HEK293 (cell line): ENCODE results near the gene TSPOAP1.

ENCODE experiments used
- GFI1B ChIP-seq: fragments of 450-650 bp; formaldehyde crosslinking; IDR thresholded peaks from 2 replicates; pipeline ENCODE4 v1.5.1; 2016; ENCODE audit warnings: missing biosample characterization, missing genetic modification characterization
- GLIS1 ChIP-seq: fragments of 450-650 bp; formaldehyde crosslinking; IDR thresholded peaks from 2 replicates; pipeline ENCODE4 v1.5.1; 2016; ENCODE audit warnings: missing biosample characterization, missing genetic modification characterization
- GLIS2 ChIP-seq: fragments of 450-650 bp; formaldehyde crosslinking; IDR thresholded peaks from 2 replicates; pipeline ENCODE4 v1.5.1; 2016; ENCODE audit warnings: missing biosample characterization, missing genetic modification characterization
- KLF9 ChIP-seq: fragments of 450-650 bp; formaldehyde crosslinking; IDR thresholded peaks from 2 replicates; pipeline ENCODE4 v1.5.1; 2016; ENCODE audit warnings: missing biosample characterization, missing genetic modification characterization, low read depth
- OSR2 ChIP-seq: fragments of 450-650 bp; formaldehyde crosslinking; IDR thresholded peaks from 2 replicates; pipeline ENCODE4 v1.5.1; 2016; ENCODE audit warnings: missing biosample characterization, missing genetic modification characterization
- PBX3 ChIP-seq: sonication (generic); formaldehyde crosslinking; IDR thresholded peaks from 2 replicates; pipeline ENCODE4 v1.8.1; 2022; ENCODE audit warnings: mild to moderate bottlenecking, moderate library complexity, missing genetic modification reagents
- RBAK ChIP-seq: fragments of 450-650 bp; formaldehyde crosslinking; IDR thresholded peaks from 2 replicates; pipeline ENCODE4 v1.5.1; 2016; ENCODE audit warnings: missing biosample characterization, missing genetic modification characterization
- REST ChIP-seq: fragments of 450-650 bp; formaldehyde crosslinking; IDR thresholded peaks from 2 replicates; pipeline ENCODE4 v1.5.1; 2016; ENCODE audit warnings: missing biosample characterization, missing genetic modification characterization
- SP2 ChIP-seq: fragments of 450-650 bp; formaldehyde crosslinking; IDR thresholded peaks from 2 replicates; pipeline ENCODE4 v1.5.1; 2016; ENCODE audit warnings: missing biosample characterization, missing genetic modification characterization
- SP7 ChIP-seq: fragments of 450-650 bp; formaldehyde crosslinking; IDR thresholded peaks from 2 replicates; pipeline ENCODE4 v1.5.1; 2016; ENCODE audit warnings: missing biosample characterization, missing genetic modification characterization
- ZNF560 ChIP-seq: fragments of 450-650 bp; formaldehyde crosslinking; IDR thresholded peaks from 2 replicates; pipeline ENCODE4 v1.5.1; 2017; ENCODE audit warnings: missing biosample characterization, missing genetic modification characterization, borderline replicate concordance
- ZNF596 ChIP-seq: fragments of 450-650 bp; IDR thresholded peaks from 2 replicates; pipeline ENCODE4 v1.5.0; 2018; ENCODE audit warnings: missing biosample characterization, mild to moderate bottlenecking, missing genetic modification characterization, moderate library complexity
- ZNF777 ChIP-seq: fragments of 450-650 bp; formaldehyde crosslinking; IDR thresholded peaks from 2 replicates; pipeline ENCODE4 v1.5.1; 2017; ENCODE audit warnings: missing biosample characterization, missing genetic modification characterization, borderline replicate concordance
- ZNF785 ChIP-seq: fragments of 450-650 bp; formaldehyde crosslinking; IDR thresholded peaks from 2 replicates; pipeline ENCODE4 v1.5.1; 2016; ENCODE audit warnings: missing biosample characterization, missing genetic modification characterization
- TF ChIP-seq, protein P1 (sequence below): fragments of 450-650 bp; formaldehyde crosslinking; IDR thresholded peaks from 2 replicates; pipeline ENCODE4 v1.5.1; 2016; ENCODE audit warnings: missing biosample characterization, missing genetic modification characterization, borderline replicate concordance
- TF ChIP-seq, protein P2 (sequence below): fragments of 450-650 bp; formaldehyde crosslinking; IDR thresholded peaks from 2 replicates; pipeline ENCODE4 v1.5.1; 2016; ENCODE audit warnings: missing biosample characterization, missing genetic modification characterization, low read depth
- TF ChIP-seq, protein P3 (sequence below): fragments of 450-650 bp; formaldehyde crosslinking; IDR thresholded peaks from 2 replicates; pipeline ENCODE4 v1.5.1; 2017; ENCODE audit warnings: missing biosample characterization, missing genetic modification characterization
- TF ChIP-seq, protein P4 (sequence below): fragments of 450-650 bp; formaldehyde crosslinking; IDR thresholded peaks from 2 replicates; pipeline ENCODE4 v1.5.1; 2016; ENCODE audit warnings: missing biosample characterization, missing genetic modification characterization

TSPOAP1 gene

DNA sequence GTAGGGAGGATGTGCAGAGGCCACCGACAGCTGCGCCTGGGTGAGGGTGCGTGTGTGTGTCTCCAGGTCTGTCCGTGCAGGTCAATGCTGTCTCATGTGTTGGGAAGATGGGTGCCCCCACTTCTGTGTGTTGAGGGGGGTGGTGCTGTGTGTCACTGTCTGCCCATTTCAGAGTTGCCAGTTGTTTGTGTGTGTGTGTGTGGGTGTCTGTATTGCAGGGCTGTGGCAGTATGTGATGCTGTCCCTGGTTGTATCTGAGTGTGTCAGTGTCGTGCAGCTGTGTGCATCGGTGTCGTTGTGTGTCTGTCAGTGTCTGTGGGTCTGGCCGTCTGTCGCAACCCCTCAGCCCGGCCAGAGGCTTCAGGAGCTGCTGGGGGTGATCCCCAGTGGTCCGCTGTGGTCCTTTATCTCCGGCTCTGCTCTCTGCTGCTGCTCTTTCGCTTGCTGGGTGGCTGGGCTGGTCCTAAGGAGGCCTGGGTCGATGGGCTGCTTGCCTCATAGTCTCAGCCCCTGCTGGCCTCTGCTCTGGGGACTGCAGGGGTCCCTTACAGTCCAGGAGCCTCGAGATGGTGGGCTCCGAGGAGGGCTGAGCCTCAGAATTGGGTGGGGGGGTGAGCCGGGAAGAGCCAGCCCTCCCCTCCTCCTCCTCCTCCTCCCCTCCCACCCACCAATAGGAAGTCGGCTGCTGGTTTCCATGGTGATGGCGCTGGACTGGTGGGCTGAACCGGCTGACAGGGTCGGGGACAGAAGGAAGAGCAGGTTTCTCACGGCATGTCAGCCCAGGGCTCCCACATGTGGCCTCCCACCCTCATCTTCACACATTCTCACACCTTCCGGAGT is at the start of gene TSPOAP1 (continued):
- TF ChIP-seq, protein P1, sequence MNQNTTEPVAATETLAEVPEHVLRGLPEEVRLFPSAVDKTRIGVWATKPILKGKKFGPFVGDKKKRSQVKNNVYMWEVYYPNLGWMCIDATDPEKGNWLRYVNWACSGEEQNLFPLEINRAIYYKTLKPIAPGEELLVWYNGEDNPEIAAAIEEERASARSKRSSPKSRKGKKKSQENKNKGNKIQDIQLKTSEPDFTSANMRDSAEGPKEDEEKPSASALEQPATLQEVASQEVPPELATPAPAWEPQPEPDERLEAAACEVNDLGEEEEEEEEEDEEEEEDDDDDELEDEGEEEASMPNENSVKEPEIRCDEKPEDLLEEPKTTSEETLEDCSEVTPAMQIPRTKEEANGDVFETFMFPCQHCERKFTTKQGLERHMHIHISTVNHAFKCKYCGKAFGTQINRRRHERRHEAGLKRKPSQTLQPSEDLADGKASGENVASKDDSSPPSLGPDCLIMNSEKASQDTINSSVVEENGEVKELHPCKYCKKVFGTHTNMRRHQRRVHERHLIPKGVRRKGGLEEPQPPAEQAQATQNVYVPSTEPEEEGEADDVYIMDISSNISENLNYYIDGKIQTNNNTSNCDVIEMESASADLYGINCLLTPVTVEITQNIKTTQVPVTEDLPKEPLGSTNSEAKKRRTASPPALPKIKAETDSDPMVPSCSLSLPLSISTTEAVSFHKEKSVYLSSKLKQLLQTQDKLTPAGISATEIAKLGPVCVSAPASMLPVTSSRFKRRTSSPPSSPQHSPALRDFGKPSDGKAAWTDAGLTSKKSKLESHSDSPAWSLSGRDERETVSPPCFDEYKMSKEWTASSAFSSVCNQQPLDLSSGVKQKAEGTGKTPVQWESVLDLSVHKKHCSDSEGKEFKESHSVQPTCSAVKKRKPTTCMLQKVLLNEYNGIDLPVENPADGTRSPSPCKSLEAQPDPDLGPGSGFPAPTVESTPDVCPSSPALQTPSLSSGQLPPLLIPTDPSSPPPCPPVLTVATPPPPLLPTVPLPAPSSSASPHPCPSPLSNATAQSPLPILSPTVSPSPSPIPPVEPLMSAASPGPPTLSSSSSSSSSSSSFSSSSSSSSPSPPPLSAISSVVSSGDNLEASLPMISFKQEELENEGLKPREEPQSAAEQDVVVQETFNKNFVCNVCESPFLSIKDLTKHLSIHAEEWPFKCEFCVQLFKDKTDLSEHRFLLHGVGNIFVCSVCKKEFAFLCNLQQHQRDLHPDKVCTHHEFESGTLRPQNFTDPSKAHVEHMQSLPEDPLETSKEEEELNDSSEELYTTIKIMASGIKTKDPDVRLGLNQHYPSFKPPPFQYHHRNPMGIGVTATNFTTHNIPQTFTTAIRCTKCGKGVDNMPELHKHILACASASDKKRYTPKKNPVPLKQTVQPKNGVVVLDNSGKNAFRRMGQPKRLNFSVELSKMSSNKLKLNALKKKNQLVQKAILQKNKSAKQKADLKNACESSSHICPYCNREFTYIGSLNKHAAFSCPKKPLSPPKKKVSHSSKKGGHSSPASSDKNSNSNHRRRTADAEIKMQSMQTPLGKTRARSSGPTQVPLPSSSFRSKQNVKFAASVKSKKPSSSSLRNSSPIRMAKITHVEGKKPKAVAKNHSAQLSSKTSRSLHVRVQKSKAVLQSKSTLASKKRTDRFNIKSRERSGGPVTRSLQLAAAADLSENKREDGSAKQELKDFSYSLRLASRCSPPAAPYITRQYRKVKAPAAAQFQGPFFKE (tag by site-specific recombination): no peak
- TF ChIP-seq GFI1B (tag by site-specific recombination): no peak
- TF ChIP-seq, protein P2, sequence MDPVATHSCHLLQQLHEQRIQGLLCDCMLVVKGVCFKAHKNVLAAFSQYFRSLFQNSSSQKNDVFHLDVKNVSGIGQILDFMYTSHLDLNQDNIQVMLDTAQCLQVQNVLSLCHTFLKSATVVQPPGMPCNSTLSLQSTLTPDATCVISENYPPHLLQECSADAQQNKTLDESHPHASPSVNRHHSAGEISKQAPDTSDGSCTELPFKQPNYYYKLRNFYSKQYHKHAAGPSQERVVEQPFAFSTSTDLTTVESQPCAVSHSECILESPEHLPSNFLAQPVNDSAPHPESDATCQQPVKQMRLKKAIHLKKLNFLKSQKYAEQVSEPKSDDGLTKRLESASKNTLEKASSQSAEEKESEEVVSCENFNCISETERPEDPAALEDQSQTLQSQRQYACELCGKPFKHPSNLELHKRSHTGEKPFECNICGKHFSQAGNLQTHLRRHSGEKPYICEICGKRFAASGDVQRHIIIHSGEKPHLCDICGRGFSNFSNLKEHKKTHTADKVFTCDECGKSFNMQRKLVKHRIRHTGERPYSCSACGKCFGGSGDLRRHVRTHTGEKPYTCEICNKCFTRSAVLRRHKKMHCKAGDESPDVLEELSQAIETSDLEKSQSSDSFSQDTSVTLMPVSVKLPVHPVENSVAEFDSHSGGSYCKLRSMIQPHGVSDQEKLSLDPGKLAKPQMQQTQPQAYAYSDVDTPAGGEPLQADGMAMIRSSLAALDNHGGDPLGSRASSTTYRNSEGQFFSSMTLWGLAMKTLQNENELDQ (tag by site-specific recombination): no peak
- TF ChIP-seq ZNF785 (tag by site-specific recombination): no peak
- TF ChIP-seq, protein P3, sequence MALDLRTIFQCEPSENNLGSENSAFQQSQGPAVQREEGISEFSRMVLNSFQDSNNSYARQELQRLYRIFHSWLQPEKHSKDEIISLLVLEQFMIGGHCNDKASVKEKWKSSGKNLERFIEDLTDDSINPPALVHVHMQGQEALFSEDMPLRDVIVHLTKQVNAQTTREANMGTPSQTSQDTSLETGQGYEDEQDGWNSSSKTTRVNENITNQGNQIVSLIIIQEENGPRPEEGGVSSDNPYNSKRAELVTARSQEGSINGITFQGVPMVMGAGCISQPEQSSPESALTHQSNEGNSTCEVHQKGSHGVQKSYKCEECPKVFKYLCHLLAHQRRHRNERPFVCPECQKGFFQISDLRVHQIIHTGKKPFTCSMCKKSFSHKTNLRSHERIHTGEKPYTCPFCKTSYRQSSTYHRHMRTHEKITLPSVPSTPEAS (tag by site-specific recombination): no peak
- TF ChIP-seq ZNF777 (tag by site-specific recombination): no peak
- no peak for TF ChIP-seq KLF9 (tag by site-specific recombination)
- no peak for TF ChIP-seq SP2 (tag by site-specific recombination)
- no peak for TF ChIP-seq RBAK
- TF ChIP-seq ZNF596 (tag by site-specific recombination): no peak
- TF ChIP-seq OSR2 (tag by site-specific recombination): no peak
- TF ChIP-seq PBX3 (CRISPR knock-in tag): no peak
- no peak for TF ChIP-seq REST
- TF ChIP-seq GLIS1 (tag by site-specific recombination): 0 out of 2 replicates have a peak, but pooled peaks have one; percentile 41
- TF ChIP-seq SP7 (tag by site-specific recombination): no peak
- TF ChIP-seq GLIS2: 0 out of 2 replicates have a peak, but pooled peaks have one; percentile 12
- TF ChIP-seq, protein P4, sequence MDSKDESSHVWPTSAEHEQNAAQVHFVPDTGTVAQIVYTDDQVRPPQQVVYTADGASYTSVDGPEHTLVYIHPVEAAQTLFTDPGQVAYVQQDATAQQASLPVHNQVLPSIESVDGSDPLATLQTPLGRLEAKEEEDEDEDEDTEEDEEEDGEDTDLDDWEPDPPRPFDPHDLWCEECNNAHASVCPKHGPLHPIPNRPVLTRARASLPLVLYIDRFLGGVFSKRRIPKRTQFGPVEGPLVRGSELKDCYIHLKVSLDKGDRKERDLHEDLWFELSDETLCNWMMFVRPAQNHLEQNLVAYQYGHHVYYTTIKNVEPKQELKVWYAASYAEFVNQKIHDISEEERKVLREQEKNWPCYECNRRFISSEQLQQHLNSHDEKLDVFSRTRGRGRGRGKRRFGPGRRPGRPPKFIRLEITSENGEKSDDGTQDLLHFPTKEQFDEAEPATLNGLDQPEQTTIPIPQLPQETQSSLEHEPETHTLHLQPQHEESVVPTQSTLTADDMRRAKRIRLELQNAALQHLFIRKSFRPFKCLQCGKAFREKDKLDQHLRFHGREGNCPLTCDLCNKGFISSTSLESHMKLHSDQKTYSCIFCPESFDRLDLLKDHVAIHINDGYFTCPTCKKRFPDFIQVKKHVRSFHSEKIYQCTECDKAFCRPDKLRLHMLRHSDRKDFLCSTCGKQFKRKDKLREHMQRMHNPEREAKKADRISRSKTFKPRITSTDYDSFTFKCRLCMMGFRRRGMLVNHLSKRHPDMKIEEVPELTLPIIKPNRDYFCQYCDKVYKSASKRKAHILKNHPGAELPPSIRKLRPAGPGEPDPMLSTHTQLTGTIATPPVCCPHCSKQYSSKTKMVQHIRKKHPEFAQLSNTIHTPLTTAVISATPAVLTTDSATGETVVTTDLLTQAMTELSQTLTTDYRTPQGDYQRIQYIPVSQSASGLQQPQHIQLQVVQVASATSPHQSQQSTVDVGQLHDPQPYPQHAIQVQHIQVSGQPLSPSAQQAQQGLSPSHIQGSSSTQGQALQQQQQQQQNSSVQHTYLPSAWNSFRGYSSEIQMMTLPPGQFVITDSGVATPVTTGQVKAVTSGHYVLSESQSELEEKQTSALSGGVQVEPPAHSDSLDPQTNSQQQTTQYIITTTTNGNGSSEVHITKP (tag by site-specific recombination): peak; percentile 47; the same call in 1 of the 2 replicates
- no peak for TF ChIP-seq ZNF560 (tag by site-specific recombination)
